Immature natural killer cell (primary cell): ENCODE measurements around the gene PTTG1IP. TPM values are rescaled to one million over a fixed set of nuclear protein-coding genes. Genes with fewer than 3 reads are reported as not detected.
"Not testable (repeated sequence)": the region's sequence is repeated elsewhere in the genome, so short reads cannot be mapped to it uniquely, and the experiment has no call there.

ENCODE experiments used
- DNase-seq, 3 donors: peaks; one replicate each; pipeline ENCODE4 v3.0.0; 2022; ENCODE audit warnings: mixed read lengths in 1 of 3
- H3K27ac Mint-ChIP-seq, 6 donors: one replicate each; pipeline ENCODE4 v1.8.0; 2020; ENCODE audit warnings: mixed read lengths in 6 of 6, mild to moderate bottlenecking in 5 of 6, inconsistent platforms in 4 of 6, moderate library complexity in 3 of 6
- H3K27me3 Mint-ChIP-seq, 3 donors: one replicate each; pipeline ENCODE4 v1.8.0; 2020 to 2021; ENCODE audit warnings: low read depth in 3 of 3, mild to moderate bottlenecking in 3 of 3, mixed read lengths in 3 of 3, moderate library complexity in 3 of 3, inconsistent platforms in 1 of 3
- H3K36me3 Mint-ChIP-seq, 3 donors: one replicate each; pipeline ENCODE4 v1.8.0; 2020; ENCODE audit warnings: mixed read lengths in 3 of 3, inconsistent platforms in 2 of 3, mild to moderate bottlenecking in 2 of 3
- H3K4me1 Mint-ChIP-seq, 2 donors: one replicate each; pipeline ENCODE4 v1.8.0; 2020; ENCODE audit warnings: inconsistent platforms in 2 of 2, mild to moderate bottlenecking in 2 of 2, mixed read lengths in 2 of 2, moderate library complexity in 1 of 2
- H3K4me3 Mint-ChIP-seq, 5 donors: one replicate each; pipeline ENCODE4 v1.8.0; 2020; ENCODE audit warnings: mild to moderate bottlenecking in 5 of 5, mixed read lengths in 5 of 5, inconsistent platforms in 3 of 5, moderate library complexity in 3 of 5
- H3K9me3 Mint-ChIP-seq, 6 donors: one replicate each; pipeline ENCODE4 v1.8.0; 2020; ENCODE audit warnings: mild to moderate bottlenecking in 6 of 6, mixed read lengths in 6 of 6, inconsistent platforms in 4 of 6, moderate library complexity in 3 of 6
- polyA plus RNA-seq, 3 donors: library from polyadenylated mRNA; unstranded; fragments of 300-500 nt; fragmentation: Illumina TruSeq; gene quantifications; one replicate each; pipeline ENCODE4 v1.2.3, GENCODE V29; 2021

PTTG1IP gene
- polyA plus RNA-seq, 3 donors from 2014 or later: 67.7 to 103 (median 92.9) TPM

DNA sequence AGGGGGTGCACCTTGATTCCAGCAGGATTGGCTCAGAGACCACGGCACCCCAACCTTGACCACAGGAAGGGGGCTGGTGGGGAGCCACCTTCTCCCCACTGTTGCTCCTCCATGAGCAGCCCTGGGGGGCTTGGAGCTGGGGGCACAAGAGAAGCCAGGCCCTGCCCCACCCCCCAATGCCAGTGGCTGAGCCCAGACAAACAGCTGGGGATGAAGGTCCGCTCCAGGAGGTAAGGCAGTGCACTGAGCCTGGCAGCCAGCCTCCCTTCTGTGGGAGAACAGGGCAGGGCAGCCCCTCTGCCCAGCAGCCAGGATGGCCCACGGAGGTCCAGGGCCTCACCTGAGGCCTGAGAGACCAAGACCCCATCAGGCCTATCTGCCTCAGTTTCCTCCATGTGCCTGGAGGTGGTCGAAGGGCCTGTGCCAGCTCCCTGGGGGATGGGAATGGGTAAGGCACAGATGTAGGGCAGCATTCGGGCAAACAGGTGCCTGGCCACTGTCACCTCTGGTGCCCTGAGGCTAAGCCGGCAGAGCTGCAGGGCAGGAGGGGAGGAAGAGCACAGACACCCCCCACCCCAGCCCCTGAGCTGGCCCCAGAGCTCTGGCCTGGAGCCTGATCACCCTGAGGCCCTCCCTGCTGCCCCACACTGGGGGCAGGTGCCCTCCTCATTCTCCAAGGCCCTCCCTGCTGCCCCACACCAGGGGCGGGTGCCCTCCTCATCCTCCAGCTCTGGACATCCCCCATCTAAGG lies 40.1 kb upstream of the PTTG1IP start:
- H3K9me3 Mint-ChIP-seq: peaks cover 0 to 1% (median 0%) of the 10 kb centered on the region in 6 donors
- peaks cover 84 to 91% of the 10 kb centered on the region in 2 donors for H3K4me1 Mint-ChIP-seq
- H3K27ac Mint-ChIP-seq: peak overlapping the region; percentile 91 to 98 (median 95)
- DNase-seq: no peak
- peak overlapping the region; percentile 85 to 100 (median 100) for H3K4me3 Mint-ChIP-seq
- H3K27me3 Mint-ChIP-seq: peaks cover 8 to 29% (median 16%) of the 10 kb centered on the region in 3 donors
- peaks cover 17 to 38% (median 18%) of the 10 kb centered on the region in 3 donors for H3K36me3 Mint-ChIP-seq

GRCh38 chr21:44912506-44913412 lies 39.3 kb upstream of the PTTG1IP start:
- Mint-ChIP-seq H3K4me1 (peaks cover 82 to 85% of the 10 kb centered on the region in 2 donors), H3K4me3 (peak overlapping the region; percentile 85 to 100 (median 100)), H3K27ac (peak overlapping the region; percentile 88 to 98 (median 94)), H3K36me3 (peaks cover 17 to 37% (median 19%) of the 10 kb centered on the region in 3 donors), H3K27me3 (peaks cover 8 to 25% (median 16%) of the 10 kb centered on the region in 3 donors)
- not testable (repeated sequence) for H3K9me3 Mint-ChIP-seq, DNase-seq

DNA sequence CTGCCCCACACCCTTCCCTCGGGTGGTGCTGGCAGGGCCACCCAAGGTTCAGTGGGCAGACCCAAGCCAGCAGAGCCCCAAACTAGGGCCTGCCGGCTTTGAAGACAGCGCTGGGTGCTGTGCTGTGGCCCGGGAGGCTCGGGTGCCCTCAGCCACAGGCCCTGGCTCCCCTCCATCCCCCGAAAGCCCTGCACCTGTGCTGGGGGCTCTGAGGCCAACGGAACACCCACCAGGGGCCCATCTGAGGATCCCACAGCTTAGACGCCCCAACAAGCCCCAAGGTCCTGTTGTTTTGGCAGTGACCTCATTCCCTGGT lies 38.6 kb upstream of the PTTG1IP start:
- H3K36me3 Mint-ChIP-seq: peaks cover 13 to 31% (median 15%) of the 10 kb centered on the region in 3 donors
- peak overlapping the region; percentile 87 to 98 (median 90) for H3K27ac Mint-ChIP-seq
- peaks cover 0 to 1% (median 0%) of the 10 kb centered on the region in 6 donors for H3K9me3 Mint-ChIP-seq
- DNase-seq: no peak
- H3K4me1 Mint-ChIP-seq: peaks cover 76 to 79% of the 10 kb centered on the region in 2 donors
- peak overlapping the region; percentile 59 to 83 (median 78) for H3K4me3 Mint-ChIP-seq
- peaks cover 8 to 22% (median 12%) of the 10 kb centered on the region in 3 donors for H3K27me3 Mint-ChIP-seq

GRCh38 chr21:44911384-44912157 lies 38.1 kb upstream of the PTTG1IP start:
- Mint-ChIP-seq H3K4me3 (peak overlapping the region; percentile 59 to 83 (median 78)), H3K9me3 (peaks cover 0 to 1% (median 0%) of the 10 kb centered on the region in 6 donors), H3K4me1 (peaks cover 72 to 75% of the 10 kb centered on the region in 2 donors), H3K36me3 (peaks cover 8 to 27% (median 11%) of the 10 kb centered on the region in 3 donors), H3K27me3 (peaks cover 8 to 22% (median 12%) of the 10 kb centered on the region in 3 donors), H3K27ac (peak overlapping the region; percentile 87 to 98 (median 90))
- DNase-seq: peak; percentile 70 to 73 (median 72)

- peaks cover 8 to 28% (median 14%) of the 10 kb centered on the region in 3 donors for H3K36me3 Mint-ChIP-seq
- no peak for DNase-seq
- peaks cover 8 to 22% (median 12%) of the 10 kb centered on the region in 3 donors for H3K27me3 Mint-ChIP-seq
- peaks cover 0 to 1% (median 0%) of the 10 kb centered on the region in 6 donors for H3K9me3 Mint-ChIP-seq
- peak overlapping the region; percentile 87 to 98 (median 90) for H3K27ac Mint-ChIP-seq
- H3K4me3 Mint-ChIP-seq: peak overlapping the region; percentile 59 to 83 (median 78)
- peaks cover 71 to 74% of the 10 kb centered on the region in 2 donors for H3K4me1 Mint-ChIP-seq
Measured at GRCh38 chr21:44911068-44911383, 37.5 kb upstream of the PTTG1IP start.

DNA sequence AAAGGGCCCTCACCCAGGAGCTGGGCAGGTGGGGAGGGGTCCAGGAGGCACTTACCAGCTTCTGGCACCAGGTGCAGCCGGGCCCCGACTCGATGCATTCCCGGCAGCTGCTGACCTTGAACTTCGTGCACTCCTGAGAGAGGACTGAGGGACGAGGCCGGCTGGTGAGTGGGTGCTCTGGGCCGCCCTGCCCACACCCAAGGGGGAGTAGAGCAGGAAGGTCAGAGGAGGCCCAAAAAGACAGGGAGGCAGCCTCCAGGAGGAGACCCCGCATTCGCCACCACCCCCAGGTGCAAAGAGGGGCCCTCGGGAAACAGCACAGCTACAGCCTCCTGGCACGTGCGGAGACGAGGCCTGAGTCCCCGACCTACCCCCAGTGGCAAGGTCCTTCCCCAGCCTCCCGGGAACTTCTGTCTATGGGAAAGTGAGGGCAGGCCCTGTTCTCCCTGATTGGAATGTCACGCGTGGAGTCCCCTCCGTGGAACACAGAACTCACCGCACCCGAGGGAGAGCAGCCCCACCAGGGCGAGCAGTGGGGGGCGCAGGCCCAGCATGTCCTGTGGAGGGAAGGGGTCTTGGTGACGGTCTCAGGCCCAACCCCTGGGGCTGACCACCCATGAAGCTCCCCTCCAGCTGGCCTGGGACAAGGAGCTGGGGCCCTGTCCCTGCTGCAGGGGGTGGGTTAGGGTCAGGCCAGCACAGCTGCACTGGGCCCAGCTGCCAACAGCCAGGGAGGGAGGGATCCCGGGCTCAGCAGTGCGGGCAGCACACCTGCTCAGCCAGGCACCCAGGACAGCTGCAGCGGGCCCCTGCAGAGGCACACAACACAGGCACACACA lies 37.0 kb upstream of the PTTG1IP start:
- H3K4me1 Mint-ChIP-seq: peaks cover 65 to 68% of the 10 kb centered on the region in 2 donors
- H3K36me3 Mint-ChIP-seq: peaks cover 8 to 27% (median 13%) of the 10 kb centered on the region in 3 donors
- H3K27me3 Mint-ChIP-seq: peaks cover 8 to 22% (median 10%) of the 10 kb centered on the region in 3 donors
- H3K27ac Mint-ChIP-seq: peak overlapping the region in 5 of 6 donors; percentile 86 to 98 (median 89)
- peaks cover 0 to 1% (median 0%) of the 10 kb centered on the region in 6 donors for H3K9me3 Mint-ChIP-seq
- DNase-seq: no peak
- peak overlapping the region in 1 of 5 donors; percentile 78 for H3K4me3 Mint-ChIP-seq

- Mint-ChIP-seq H3K4me3 (peak overlapping the region in 2 of 5 donors; percentile 21 to 47), H3K9me3 (peaks cover 0 to 1% (median 0%) of the 10 kb centered on the region in 6 donors), H3K27me3 (peaks cover 7 to 21% (median 8%) of the 10 kb centered on the region in 3 donors), H3K4me1 (peaks cover 58 to 65% of the 10 kb centered on the region in 2 donors), H3K27ac (peak overlapping the region; percentile 79 to 87 (median 82)), H3K36me3 (peaks cover 8 to 24% (median 12%) of the 10 kb centered on the region in 3 donors)
- DNase-seq: no peak
Measured at GRCh38 chr21:44909719-44910118, 36.2 kb upstream of the PTTG1IP start.

DNA sequence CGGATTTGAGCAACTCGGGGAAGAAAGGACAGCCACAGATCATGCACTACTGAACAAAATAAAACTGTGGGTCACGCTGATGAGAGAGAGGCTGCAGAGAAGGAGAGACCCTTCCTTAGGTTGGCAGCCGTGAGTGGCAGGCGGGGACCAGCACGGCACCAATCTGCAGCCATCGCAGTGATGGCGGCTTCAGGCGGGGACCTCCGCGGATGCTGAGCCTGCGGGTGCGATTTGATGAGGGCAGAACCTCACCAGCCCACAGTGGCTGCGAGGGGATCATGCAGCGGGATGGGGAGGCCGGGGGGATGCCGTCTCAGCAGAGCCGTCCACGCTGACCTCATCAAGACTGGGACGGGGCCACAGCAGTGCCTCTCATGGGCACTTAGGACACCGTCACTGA lies 35.4 kb upstream of the PTTG1IP start:
- Mint-ChIP-seq H3K9me3 (peaks cover 0 to 1% (median 0%) of the 10 kb centered on the region in 6 donors), H3K27ac (peak overlapping the region; percentile 79 to 87 (median 84)), H3K4me3 (peak overlapping the region in 2 of 5 donors; percentile 25 to 28), H3K36me3 (peaks cover 10 to 28% (median 19%) of the 10 kb centered on the region in 3 donors), H3K27me3 (peaks cover under 1 to 18% (median 3%) of the 10 kb centered on the region in 3 donors), H3K4me1 (peaks cover 57 to 65% of the 10 kb centered on the region in 2 donors)
- DNase-seq: no peak

GRCh38 chr21:44907966-44908895 lies 34.7 kb upstream of the PTTG1IP start:
- H3K36me3 Mint-ChIP-seq: peaks cover 10 to 31% (median 19%) of the 10 kb centered on the region in 3 donors
- peak overlapping the region; percentile 45 to 84 (median 77) for H3K27ac Mint-ChIP-seq
- H3K4me3 Mint-ChIP-seq: peak overlapping the region in 2 of 5 donors; percentile 25 to 27
- peaks cover 0 to 17% (median 3%) of the 10 kb centered on the region in 3 donors for H3K27me3 Mint-ChIP-seq
- H3K9me3 Mint-ChIP-seq: peaks cover 0 to 1% (median 0%) of the 10 kb centered on the region in 6 donors
- peaks cover 55 to 60% of the 10 kb centered on the region in 2 donors for H3K4me1 Mint-ChIP-seq
- no peak for DNase-seq

GRCh38 chr21:44907225-44907965 lies 33.9 kb upstream of the PTTG1IP start:
- H3K9me3 Mint-ChIP-seq: peaks cover 0 to 1% (median 0%) of the 10 kb centered on the region in 6 donors
- H3K27ac Mint-ChIP-seq: peak overlapping the region in 4 of 6 donors; percentile 55 to 75 (median 68)
- H3K36me3 Mint-ChIP-seq: peaks cover 17 to 39% (median 26%) of the 10 kb centered on the region in 3 donors
- peaks cover 2 to 20% (median 3%) of the 10 kb centered on the region in 3 donors for H3K27me3 Mint-ChIP-seq
- H3K4me1 Mint-ChIP-seq: peaks cover 59 to 61% of the 10 kb centered on the region in 2 donors
- DNase-seq: no peak
- no peak overlapping the region for H3K4me3 Mint-ChIP-seq

DNA sequence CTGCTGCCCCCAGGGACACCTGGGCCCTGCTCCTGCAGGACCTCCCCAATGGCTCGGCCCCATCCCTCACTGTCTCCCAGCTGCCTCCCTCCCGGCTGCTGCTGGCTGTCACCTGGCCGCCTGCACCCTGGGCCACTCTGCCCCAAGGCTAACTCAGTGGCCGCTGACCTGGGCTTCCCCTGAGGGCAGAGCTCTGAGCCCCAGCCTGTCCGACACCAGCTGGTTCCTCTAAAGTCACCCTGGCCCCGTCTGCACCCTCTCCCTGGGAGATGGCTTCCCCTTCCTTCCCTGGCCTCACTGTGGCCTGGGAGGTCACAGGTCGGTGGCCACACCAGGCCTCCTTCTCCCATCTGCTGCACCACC lies 32.2 kb upstream of the PTTG1IP start:
- peaks cover 42 to 55% of the 10 kb centered on the region in 2 donors for H3K4me1 Mint-ChIP-seq
- no peak overlapping the region for H3K4me3 Mint-ChIP-seq

More for the DNA sequence above, 32.2 kb upstream of the PTTG1IP start:
- Mint-ChIP-seq H3K36me3 (peaks cover 22 to 51% (median 27%) of the 10 kb centered on the region in 3 donors), H3K27ac (peak overlapping the region in 1 of 6 donors; percentile 83), H3K27me3 (peaks cover 0 to 15% (median 2%) of the 10 kb centered on the region in 3 donors), H3K9me3 (peaks cover 0 to 1% (median 0%) of the 10 kb centered on the region in 6 donors)
- DNase-seq: no peak
